ENCODE measurements around the gene DGKB. TPM values are rescaled to one million over a fixed set of nuclear protein-coding genes. Genes with fewer than 3 reads are reported as not detected.

Gene DGKB
- total and polyA plus RNA-seq, 2 of the 8 experiments (the other 6 are each of a cell fraction or from before 2014, with no cell fraction given): 1.9 to 2.6 TPM

DNA sequence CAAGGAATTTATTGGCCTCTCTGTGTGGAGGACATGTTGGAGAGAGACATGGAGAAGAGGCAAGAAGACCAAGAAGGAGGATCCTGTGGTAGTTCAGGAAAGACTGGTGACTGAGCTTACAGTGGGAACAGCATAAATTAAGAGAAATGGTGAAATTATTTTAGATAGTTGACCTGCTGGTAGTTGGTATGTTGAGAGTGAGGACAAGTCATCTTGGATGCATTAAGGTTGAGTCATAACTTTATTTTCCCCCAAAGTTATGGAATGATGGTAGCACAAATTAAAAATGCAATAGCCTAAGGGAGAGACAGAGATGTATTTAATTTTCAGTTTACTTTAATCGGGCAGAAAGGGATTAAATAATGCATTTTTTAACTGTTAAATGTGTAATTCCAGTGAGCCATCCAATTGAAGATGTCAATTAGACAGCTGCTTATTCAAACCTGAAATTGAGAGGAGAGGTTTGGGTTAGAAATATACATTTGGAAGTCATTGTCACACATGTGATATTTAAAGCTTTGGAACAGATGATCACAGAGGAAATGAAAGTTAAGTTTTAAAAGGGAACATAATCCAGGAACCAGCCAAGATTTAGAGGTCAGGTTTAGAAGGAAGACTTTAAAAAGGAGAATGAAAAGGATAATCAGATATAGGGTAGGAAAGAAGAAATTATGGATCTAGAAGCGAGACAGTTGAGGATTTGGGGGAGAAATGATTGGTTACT is 80.6 kb downstream of the DGKB start (continued):
- TF ChIP-seq HDAC6 (IDR thresholded peaks at IDR 0.05; ENCODE audit: low read depth, low read length) (no peak), RBBP5 (IDR thresholded peaks at IDR 0.05; ENCODE audit: borderline replicate concordance, low read depth, low read length) (no peak), JUN (IDR thresholded peaks at IDR 0.05; ENCODE audit: low read depth, low read length) (no peak), HDAC2 (IDR thresholded peaks at IDR 0.05; ENCODE audit: borderline replicate concordance in 1 of 2, low read depth in 2 of 2, low read length in 2 of 2) (no peak), GTF2F1 (IDR thresholded peaks at IDR 0.05; ENCODE audit: borderline replicate concordance, low read depth, low read length) (no peak)

Measured in H1 (cell line).